Neural progenitor cell (in vitro differentiated cells): ENCODE measurements around the gene SUSD1.

Experiments
- EZH2 ChIP-seq: fragments of 200-600 bp; sonication (generic); IDR thresholded peaks from 2 replicates; pipeline ENCODE4 v1.6.1; 2017; ENCODE audit warnings: antibody characterized with exemption, mild to moderate bottlenecking, moderate library complexity
- EZH2phosphoT487 ChIP-seq: fragments of 200-600 bp; sonication (generic); IDR thresholded peaks from 2 replicates; pipeline ENCODE4 v1.6.1; 2017; ENCODE audit warnings: antibody characterized with exemption
- TF ChIP-seq, protein P1 (sequence below): fragments of 200-600 bp; sonication (generic); IDR thresholded peaks from 2 replicates; pipeline ENCODE4 v1.5.1; 2017; ENCODE audit warnings: antibody characterized with exemption, mild to moderate bottlenecking

GRCh38 chr9:112112519-112112918, 62.6 kb downstream of the SUSD1 start:
- TF ChIP-seq EZH2 (no peak), EZH2phosphoT487 (no peak)
- TF ChIP-seq, protein P1, sequence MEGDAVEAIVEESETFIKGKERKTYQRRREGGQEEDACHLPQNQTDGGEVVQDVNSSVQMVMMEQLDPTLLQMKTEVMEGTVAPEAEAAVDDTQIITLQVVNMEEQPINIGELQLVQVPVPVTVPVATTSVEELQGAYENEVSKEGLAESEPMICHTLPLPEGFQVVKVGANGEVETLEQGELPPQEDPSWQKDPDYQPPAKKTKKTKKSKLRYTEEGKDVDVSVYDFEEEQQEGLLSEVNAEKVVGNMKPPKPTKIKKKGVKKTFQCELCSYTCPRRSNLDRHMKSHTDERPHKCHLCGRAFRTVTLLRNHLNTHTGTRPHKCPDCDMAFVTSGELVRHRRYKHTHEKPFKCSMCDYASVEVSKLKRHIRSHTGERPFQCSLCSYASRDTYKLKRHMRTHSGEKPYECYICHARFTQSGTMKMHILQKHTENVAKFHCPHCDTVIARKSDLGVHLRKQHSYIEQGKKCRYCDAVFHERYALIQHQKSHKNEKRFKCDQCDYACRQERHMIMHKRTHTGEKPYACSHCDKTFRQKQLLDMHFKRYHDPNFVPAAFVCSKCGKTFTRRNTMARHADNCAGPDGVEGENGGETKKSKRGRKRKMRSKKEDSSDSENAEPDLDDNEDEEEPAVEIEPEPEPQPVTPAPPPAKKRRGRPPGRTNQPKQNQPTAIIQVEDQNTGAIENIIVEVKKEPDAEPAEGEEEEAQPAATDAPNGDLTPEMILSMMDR, result no peak
